ENCODE data around the gene MCF2L2.
"Not testable (repeated sequence)": the region's sequence is repeated elsewhere in the genome, so short reads cannot be mapped to it uniquely, and the experiment has no call there.

Gene MCF2L2

DNA sequence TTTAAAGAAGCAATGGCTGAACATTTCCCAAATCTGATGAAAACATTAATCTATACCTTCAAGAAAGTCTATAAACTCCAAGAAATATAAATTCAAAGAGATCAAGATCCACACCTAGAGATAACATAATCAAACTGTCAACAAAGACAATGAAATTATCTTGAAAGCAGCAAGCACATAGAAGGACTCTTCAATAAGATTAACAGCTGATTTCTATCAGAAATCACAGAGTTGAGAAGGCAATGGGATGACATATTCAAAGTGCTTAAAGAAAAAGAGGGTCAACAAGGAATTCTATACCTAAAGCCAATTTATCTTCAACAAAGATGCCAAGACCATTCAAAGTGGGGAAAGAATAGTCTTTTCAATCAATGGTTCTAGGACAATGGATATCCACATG, 224.7 kb downstream of the MCF2L2 start:
- no peak for DNase-seq (ENCODE audit: low read depth)

DNA sequence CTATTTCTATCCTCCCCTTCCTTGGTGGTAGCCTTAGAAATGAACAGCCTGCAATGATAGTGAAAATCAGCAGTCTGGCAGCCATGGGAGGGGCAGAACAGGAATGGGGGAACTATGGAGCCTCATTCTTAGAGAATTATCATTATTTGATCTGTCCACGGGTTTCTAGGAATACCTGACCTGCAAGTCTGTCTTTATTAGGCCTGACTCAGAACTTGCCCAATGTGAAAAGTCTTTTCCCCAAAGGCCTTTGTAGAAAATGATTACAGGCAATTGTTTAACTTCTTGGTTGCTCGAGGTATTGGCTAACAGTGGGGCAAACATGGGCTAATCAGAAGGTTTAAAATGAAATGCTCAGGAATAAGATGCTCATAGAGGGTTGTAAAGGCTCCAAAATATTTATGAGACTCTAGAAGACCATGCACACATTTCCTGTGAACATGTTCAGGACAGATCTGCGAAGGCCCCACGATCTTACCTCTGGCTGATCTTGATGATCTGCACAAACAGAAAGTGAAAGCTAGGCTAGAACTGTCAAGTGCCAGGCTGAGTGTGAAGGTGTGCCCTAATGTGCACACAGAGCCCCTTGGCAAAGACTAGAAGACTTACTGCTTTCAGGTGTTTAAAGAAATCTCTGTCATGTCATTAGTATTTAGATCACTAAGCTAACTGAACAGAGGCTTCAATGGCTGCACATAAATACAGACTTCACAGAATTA, 226.3 kb downstream of the MCF2L2 start:
- DNase-seq (ENCODE audit: low read depth) = no peak

- no peak for DNase-seq (ENCODE audit: low read depth)
Observed at GRCh38 chr3:183198939-183199338, 229.5 kb downstream of the MCF2L2 start.

GRCh38 chr3:183197734-183198133, 230.7 kb downstream of the MCF2L2 start:
- DNase-seq (ENCODE audit: low read depth) = no peak

DNA sequence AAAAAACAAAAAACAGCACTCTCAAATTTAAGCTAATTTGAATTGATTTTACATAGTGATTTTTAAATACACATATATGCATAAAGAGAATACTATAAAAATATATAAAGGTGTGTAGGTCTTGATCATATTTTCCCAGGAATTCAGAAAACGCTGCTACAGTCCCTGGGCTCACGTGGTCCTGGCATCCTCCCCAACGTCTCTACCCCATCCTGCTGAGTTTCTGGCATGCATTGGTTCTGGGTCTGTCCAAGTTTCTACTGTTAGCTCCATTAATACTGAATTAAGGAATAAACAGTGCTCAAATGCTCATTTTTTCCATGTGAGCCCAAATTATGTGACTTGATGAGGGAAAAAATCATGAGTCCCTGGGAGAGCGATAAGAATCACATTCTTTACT, 233.2 kb downstream of the MCF2L2 start:
- no peak for DNase-seq (ENCODE audit: low read depth)

GRCh38 chr3:183193762-183194689, 234.4 kb downstream of the MCF2L2 start:
- no peak for DNase-seq (ENCODE audit: low read depth)

DNA sequence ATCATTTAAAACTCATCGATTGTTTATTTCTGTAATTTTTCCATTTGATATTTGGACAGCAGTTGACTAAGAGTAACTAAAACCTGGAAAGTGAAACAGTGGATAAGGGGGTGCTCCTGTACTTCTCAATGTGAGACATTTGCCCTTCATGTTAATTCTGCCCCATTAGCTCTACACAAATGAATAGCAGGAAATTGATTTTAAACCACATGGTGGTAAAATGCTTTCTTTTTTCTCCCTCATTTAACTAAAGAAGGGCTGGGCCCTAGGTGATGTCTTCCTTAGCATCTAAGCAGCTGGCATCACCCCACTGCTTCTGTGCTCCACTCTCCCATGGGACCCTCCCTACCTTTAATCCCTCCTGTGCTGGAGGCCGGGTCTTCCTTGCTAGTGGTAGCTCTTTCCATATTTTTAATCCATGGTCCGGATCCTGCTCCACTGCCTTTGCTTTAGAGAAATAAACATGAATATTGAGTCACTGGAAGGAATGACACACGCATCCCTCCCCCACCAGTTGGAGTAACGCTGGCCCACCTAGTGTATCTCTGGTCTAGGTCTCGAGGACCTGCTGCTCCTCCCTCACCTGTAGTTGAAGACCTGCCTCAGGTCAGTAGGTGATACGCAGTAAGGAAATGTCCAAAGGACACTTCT, 235.6 kb downstream of the MCF2L2 start:
- no peak for DNase-seq (ENCODE audit: low read depth)

GRCh38 chr3:183189641-183190040, 238.8 kb downstream of the MCF2L2 start:
- no peak for DNase-seq (ENCODE audit: low read depth)

GRCh38 chr3:183188895-183189462, 239.4 kb downstream of the MCF2L2 start:
- DNase-seq (ENCODE audit: low read depth) = no peak

DNA sequence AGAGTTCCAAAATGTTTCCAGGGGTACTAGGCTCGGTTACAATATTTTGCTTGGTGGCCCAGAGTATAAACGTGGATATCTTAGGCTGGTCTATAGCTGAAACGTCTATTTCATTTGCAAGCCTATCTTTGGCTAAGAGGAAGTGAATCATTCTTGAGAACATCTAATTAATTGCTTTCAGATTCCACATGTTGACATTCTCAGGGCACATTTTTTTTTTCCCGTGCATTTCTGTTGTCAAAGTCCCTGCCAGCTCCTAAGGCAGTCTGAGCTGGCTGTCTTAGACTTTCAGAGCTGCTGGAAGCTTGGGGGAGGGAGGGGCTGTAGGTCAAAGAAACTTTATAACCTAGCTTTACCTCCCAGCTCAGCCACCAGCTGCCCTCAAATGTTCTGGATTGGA, 242.7 kb downstream of the MCF2L2 start:
- no peak for DNase-seq (ENCODE audit: low read depth)

GRCh38 chr3:183182732-183183610, 245.4 kb downstream of the MCF2L2 start:
- no peak for DNase-seq (ENCODE audit: low read depth)

GRCh38 chr3:183182073-183182472, 246.3 kb downstream of the MCF2L2 start:
- no peak for DNase-seq (ENCODE audit: low read depth)

GRCh38 chr3:183181606-183182005, 246.8 kb downstream of the MCF2L2 start:
- no peak for DNase-seq (ENCODE audit: low read depth)

DNA sequence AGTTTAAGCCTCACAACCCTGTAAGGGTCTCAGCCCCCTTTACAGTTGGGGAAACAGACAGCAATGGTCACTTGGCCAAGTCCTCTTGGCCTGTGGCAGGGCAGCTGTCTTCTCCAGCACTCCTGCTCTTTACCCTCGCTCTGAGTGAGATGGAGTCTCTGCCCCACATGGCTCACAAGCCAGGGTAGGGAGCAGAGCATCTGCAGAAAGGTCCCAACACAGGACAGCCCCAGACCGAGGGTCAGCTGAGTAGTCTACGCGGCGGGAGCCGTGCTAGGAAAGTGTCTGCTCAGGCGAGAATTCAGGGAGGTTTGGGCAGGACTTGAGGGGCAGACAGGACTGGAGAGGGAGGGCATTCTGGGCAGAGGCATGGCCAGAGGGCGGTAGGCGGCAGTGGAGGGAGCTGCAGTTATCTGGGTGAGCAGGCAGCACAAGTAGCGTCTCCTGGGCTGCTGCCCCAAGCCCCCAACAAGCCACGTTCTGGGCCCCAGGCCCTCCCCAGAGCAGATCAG, 247.6 kb downstream of the MCF2L2 start:
- DNase-seq (ENCODE audit: low read depth) = no peak

DNA sequence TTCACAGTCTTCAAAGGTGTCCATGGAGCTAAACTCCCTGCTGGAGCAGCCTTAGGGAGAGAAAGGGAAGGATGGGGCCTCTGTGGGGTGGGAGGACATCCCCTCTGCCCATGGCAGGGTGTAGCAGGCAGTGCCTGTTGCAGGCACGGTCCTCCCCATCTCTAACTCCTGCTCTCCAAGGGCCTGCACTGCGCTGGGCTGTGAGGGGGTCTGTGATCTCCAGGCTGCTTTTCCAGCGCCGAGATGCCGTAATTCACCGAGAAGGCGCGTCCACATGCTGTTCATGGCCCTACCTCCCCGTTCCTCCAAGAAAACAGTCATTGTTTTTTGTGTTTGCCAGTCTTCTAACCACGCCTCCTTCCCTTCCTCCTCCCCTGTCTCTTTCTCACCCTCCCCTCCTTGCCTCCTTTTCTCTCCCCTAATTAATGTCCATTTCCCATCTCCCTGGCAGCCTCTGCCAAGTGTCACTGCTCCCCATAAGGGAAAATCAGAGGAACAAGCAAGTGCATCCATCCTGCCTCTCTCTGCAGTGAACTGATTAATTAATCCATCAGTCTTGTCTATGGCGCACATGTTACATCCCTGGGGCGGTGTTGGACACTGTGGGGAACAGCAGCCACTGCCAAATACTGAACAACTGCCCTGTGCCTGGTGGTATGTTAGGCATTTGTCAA, 248.2 kb downstream of the MCF2L2 start:
- DNase-seq (ENCODE audit: low read depth) = no peak

DNA sequence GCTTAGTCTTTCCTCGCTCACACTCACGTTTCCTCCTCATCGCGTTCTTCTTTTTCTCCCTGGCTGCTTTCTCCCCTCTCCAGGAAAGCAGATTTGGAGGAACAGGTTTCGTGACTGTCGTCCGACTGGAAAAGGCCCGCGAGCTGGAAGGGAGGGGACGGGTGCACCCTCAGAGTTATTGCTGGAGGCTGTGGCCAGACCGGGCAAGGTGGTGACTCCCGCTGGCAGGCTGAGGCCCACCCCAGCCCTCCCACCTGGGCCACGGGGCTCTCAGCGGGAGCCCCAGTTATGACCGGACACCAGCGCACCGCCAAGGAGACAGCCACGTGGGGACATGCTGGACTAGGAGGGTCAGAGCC, 248.9 kb downstream of the MCF2L2 start:
- DNase-seq (ENCODE audit: low read depth) = not testable (repeated sequence)

DNA sequence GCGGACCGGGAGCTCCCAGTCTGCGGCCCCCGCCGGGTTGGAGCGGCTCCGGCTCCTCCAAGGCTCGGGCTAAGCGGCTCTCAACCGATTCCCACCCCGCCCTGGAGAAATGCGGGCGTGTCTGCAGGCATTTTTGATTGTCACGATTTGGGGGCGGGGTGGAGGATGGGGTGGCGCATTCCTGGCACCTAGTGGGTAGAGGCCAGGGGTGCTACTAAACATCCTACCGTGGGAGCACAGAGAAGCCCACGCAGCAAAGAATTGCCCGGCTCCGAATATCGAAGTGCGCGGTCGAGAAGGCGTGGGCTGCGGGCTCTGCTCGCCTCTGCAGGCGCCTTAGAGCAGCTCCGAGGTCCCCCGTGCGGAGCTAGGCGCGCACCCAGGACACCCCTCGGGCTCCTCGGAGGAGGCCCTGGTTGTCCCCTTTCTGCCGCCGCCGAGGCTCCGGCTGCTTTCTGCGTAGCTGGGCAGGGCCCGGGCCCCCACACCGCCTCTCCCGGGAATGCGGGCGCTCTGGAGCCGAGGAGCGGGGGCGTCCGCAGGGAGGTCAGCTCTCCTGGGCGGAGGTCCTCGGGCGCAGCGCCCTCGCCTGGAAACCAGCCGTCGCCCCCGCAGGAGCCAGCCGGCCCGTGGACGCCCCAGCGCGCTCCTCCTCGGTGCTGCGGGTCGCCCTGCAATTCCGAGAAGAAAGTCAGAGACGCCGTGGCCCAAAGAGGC, 249.4 kb downstream of the MCF2L2 start:
- no peak for DNase-seq (ENCODE audit: low read depth)

DNA sequence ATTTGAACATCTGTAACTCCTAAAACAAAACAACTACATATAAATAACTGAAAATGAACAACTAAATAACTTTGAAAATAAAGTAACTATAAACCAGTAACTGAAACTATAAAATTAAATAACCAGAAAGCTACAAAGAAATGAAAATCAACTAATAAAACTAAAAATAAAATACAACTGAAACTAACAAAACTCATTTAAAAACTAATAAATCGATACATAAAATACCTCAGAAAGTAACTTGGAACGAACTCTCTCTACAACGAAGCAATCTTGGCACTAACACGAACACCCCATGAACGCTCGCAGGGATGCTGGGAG, 249.9 kb downstream of the MCF2L2 start:
- no peak for DNase-seq (ENCODE audit: low read depth)

DNA sequence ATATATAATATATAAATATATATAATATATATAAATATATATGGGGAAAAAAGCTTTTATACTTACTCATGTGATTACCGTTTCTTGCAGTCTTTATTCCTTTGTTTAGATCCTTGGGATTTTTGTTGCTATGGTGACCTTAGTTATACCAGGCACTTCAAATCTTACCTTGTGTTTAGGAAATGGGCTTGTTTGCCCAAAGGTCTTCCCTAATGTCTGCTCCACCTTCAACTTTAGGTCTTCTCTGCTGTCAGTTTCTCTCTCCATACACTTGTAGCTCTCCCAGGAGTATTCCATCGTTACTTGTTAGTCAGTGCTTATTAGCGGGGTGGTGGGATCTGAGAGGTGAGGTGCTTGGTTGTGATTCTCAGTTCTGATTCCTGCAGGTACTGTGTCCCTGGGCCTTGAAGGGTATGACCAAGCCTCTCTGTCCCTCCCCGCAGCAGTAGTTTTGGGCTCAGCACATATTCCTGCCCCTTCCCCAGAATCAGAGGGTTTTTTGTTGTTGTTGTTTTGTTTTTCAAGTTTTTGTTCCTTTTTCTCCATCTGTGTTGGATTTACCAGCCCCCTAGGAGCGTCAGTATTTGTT, 256.3 kb downstream of the MCF2L2 start:
- no peak for DNase-seq (ENCODE audit: low read depth)

GRCh38 chr3:183167975-183168374, 260.4 kb downstream of the MCF2L2 start:
- DNase-seq (ENCODE audit: low read depth) = not testable (repeated sequence)

Measured in stimulated activated CD8-positive, alpha-beta memory T cell treated with anti-CD3 and anti-CD28 coated beads, Interleukin-7, amount 100 ng/mL, for 24 hours (primary cell).